ENCODE measurements around the gene NT5DC3. TPM values are rescaled to one million over a fixed set of nuclear protein-coding genes. Genes with fewer than 3 reads are reported as not detected.

Gene NT5DC3
- polyA plus RNA-seq, 2 of the 4 experiments (the other 2 are of a cell fraction) = 5.2 to 5.6 TPM

DNA sequence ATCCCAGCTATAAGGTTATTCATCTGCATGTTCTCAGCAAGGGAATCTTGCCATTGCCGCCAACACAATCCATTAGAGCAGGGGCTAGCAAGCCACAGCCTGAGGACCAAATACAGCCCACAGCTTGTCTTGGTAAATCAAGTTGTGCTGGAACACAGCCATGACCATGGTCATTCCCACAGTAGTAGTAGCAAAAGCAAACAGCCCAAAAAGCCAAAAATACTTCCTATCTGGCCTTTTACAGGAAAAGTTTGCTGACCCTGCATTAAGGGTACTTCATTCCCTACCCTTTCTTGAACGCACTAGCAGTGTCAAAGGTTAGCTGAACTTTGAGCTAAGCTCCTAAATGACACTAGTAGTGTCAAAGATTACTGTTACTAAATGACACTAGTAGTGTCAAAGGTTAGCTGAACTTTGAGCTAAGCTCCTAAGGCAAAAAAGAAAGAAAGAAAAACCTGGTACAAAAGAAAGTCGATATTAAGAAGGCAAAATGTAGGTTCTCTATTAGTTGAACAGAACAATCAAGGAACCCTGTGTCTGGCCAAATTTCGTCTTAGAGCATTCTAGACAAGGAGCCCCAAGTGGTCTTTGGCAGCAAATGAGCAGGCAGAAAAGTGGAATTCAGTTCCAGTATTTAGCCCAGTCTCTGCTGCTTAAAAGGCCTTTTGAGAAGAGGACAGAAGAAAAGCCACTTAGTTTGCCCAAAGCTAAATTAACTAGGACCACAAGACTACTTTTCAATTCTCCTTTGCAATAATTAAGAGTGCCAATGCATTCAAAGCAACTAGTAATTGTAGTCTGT lies 67.7 kb downstream of the NT5DC3 start:
- Histone ChIP-seq H3K4me3 (no peak overlapping the region), H3K9me3 (no peaks in the 10 kb centered on the region), H3K4me2 (no peak overlapping the region), H3K27ac (no peak overlapping the region), H3K4me1 (0 out of 3 replicates have a peak, but pooled peaks cover 3% of the 10 kb centered on the region)
- no peak for FAIRE-seq
- 61% methylated on average over 4 of the region's 4 CpGs for WGBS (ENCODE audit: missing lambda C conversion rate)
- no peak for ATAC-seq
- CTCF ChIA-PET = interaction anchor here (0.9 to 7.7 kb wide), 8 partner anchors 9 to 146 kb away, joined by 3 to 80 read pairs (median 4); no protein-coding TSS in a partner anchor
- no peak for DNase-seq (ENCODE audit: low read depth in 1 of 2, low spot score in 1 of 2)
- POLR2A ChIA-PET = interaction anchor here (0.6 kb wide), 1 partner anchor 68 kb away, joined by 3 read pairs; the partner anchor contains the start of gene NT5DC3
- TF ChIP-seq MAFK (IDR thresholded peaks at IDR 0.05; ENCODE audit: partially characterized antibody) = peak; percentile 54
- no peak for TF ChIP-seq USF2 (IDR thresholded peaks at IDR 0.05)
- no peak for TF ChIP-seq RAD21 (conservative IDR thresholded peaks at IDR 0.05 in 1 of 2, IDR thresholded peaks at IDR 0.05 in 1 of 2)

DNA sequence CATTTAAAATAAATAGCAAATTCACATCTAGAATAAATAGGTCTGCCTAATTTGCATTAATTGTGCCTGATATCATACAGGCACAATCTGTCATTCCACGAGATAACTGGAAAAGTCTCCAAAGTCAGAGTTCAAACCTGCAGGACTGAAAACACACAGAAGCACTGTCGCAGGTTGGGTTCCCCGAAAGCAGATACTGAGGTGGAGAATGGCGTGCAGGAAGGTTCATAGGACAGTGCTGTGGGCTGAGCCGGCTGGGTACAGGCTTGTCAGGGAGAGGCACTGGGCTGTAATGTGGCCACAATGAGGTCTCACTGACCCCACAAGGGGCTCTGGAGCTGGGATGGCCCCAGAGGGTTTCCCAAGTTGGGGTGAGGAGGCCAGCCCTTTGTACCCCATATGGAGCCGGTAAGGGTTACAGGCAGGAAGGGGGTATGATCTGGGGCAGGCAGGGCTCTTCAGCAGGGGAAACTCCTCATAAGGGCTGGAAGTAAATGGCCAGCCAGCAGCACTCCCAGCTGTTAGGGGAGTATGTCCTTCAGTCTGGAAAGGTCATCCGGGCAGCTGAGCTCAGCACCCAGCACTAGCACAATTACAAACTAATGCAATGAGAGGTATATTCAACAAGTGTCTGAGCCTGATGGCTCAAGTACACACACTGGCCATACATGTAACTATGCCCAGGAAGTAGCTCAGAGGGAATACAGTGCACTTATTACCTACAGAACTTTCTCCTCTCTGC lies 68.5 kb downstream of the NT5DC3 start:
- POLR2A ChIA-PET = interaction anchor here (0.6 kb wide), 1 partner anchor 69 kb away, joined by 3 read pairs; the partner anchor contains the start of gene NT5DC3
- 81% methylated on average over 6 of the region's 7 CpGs for WGBS (ENCODE audit: missing lambda C conversion rate)
- ATAC-seq (peak in 1 of 2 experiments; percentile 5; a peak in 2 of 6 replicates), FAIRE-seq (no peak), DNase-seq (ENCODE audit: low read depth in 1 of 2, low spot score in 1 of 2) (no peak)
- Histone ChIP-seq H3K27ac (peak overlapping the region in 1 of 2 experiments; percentile 25; a peak in 1 of 6 replicates), H3K4me3 (no peak overlapping the region), H3K4me1 (0 out of 3 replicates have a peak, but pooled peaks cover 3% of the 10 kb centered on the region), H3K4me2 (no peak overlapping the region), H3K9me3 (no peaks in the 10 kb centered on the region)
- CTCF ChIA-PET = interaction anchor here (0.9 to 7.7 kb wide), 13 partner anchors 8 to 180 kb away, joined by 3 to 80 read pairs (median 5); no protein-coding TSS in a partner anchor
- no peak for TF ChIP-seq NR3C1 (IDR thresholded peaks at IDR 0.05)
- TF ChIP-seq HOXB5 (CRISPR knock-in tag; IDR thresholded peaks at IDR 0.05) = no peak
- TF ChIP-seq, protein P1, sequence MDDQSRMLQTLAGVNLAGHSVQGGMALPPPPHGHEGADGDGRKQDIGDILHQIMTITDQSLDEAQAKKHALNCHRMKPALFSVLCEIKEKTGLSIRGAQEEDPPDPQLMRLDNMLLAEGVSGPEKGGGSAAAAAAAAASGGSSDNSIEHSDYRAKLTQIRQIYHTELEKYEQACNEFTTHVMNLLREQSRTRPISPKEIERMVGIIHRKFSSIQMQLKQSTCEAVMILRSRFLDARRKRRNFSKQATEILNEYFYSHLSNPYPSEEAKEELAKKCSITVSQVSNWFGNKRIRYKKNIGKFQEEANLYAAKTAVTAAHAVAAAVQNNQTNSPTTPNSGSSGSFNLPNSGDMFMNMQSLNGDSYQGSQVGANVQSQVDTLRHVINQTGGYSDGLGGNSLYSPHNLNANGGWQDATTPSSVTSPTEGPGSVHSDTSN (IDR thresholded peaks at IDR 0.05) = no peak

GRCh38 chr12:103771466-103771865 lies 69.6 kb downstream of the NT5DC3 start:
- H3K27ac ChIP-seq = no peak overlapping the region
- H3K4me2 ChIP-seq = no peak overlapping the region
- ATAC-seq = peak; percentile 92 to 95
- ChIA-PET POLR2A (no interaction called here), CTCF (interaction anchor here (0.6 to 7.7 kb wide), 30 partner anchors 9 to 337 kb away, joined by 3 to 80 read pairs (median 4); partner anchors contain the start of genes HCFC2, HSP90B1 and NT5DC3)
- no peaks in the 10 kb centered on the region for H3K9me3 ChIP-seq
- H3K4me3 ChIP-seq = no peak overlapping the region
- FAIRE-seq = no peak
- peak; percentile 59 to 67 for DNase-seq (ENCODE audit: low read depth in 1 of 2, low spot score in 1 of 2)
- 25% methylated on average over 3 of the region's 3 CpGs for WGBS (ENCODE audit: missing lambda C conversion rate)
- H3K4me1 ChIP-seq = 0 out of 3 replicates have a peak, but pooled peaks cover 3% of the 10 kb centered on the region
- TF ChIP-seq POLR2A (IDR thresholded peaks at IDR 0.05; ENCODE audit: low read length) (no peak), CHD2 (IDR thresholded peaks at IDR 0.05; ENCODE audit: low read length, partially characterized antibody) (no peak), JUN (IDR thresholded peaks at IDR 0.05) (no peak), TP53 (CRISPR knock-in tag; IDR thresholded peaks at IDR 0.05) (no peak), RARB (CRISPR knock-in tag; IDR thresholded peaks at IDR 0.05) (no peak), NFE2L2 (conservative IDR thresholded peaks at IDR 0.05; ENCODE audit: low read length) (no peak), ZNF302 (CRISPR knock-in tag; IDR thresholded peaks at IDR 0.05) (no peak), MAFK (IDR thresholded peaks at IDR 0.05; ENCODE audit: partially characterized antibody) (peak; percentile 33), CTCF (IDR thresholded peaks at IDR 0.05) (peak; percentile 67), PHF8 (IDR thresholded peaks at IDR 0.05; ENCODE audit: borderline replicate concordance, low read depth) (no peak), RNF2 (IDR thresholded peaks at IDR 0.05; ENCODE audit: borderline replicate concordance, low read depth) (no peak), HOXB13 (CRISPR knock-in tag; IDR thresholded peaks at IDR 0.05; ENCODE audit: low read depth) (no peak), HES2 (IDR thresholded peaks at IDR 0.05) (no peak), FOSB (CRISPR knock-in tag; IDR thresholded peaks at IDR 0.05) (no peak), HDAC2 (IDR thresholded peaks at IDR 0.05) (no peak), RAD21 (conservative IDR thresholded peaks at IDR 0.05 in 1 of 2, IDR thresholded peaks at IDR 0.05 in 1 of 2) (peak; percentile 92 to 95), FOSL2 (IDR thresholded peaks at IDR 0.05) (no peak), FOSL2 (CRISPR knock-in tag; IDR thresholded peaks at IDR 0.05) (no peak)
- TF ChIP-seq, protein P2, sequence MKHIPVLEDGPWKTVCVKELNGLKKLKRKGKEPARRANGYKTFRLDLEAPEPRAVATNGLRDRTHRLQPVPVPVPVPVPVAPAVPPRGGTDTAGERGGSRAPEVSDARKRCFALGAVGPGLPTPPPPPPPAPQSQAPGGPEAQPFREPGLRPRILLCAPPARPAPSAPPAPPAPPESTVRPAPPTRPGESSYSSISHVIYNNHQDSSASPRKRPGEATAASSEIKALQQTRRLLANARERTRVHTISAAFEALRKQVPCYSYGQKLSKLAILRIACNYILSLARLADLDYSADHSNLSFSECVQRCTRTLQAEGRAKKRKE (CRISPR knock-in tag; IDR thresholded peaks at IDR 0.05; ENCODE audit: low read depth) = no peak
- TF ChIP-seq, protein P3, sequence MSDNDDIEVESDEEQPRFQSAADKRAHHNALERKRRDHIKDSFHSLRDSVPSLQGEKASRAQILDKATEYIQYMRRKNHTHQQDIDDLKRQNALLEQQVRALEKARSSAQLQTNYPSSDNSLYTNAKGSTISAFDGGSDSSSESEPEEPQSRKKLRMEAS (IDR thresholded peaks at IDR 0.05) = no peak
- TF ChIP-seq, protein P4, sequence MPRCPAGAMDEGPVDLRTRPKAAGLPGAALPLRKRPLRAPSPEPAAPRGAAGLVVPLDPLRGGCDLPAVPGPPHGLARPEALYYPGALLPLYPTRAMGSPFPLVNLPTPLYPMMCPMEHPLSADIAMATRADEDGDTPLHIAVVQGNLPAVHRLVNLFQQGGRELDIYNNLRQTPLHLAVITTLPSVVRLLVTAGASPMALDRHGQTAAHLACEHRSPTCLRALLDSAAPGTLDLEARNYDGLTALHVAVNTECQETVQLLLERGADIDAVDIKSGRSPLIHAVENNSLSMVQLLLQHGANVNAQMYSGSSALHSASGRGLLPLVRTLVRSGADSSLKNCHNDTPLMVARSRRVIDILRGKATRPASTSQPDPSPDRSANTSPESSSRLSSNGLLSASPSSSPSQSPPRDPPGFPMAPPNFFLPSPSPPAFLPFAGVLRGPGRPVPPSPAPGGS (IDR thresholded peaks at IDR 0.05) = no peak
